ENCODE results near the gene DFFA.

DNA sequence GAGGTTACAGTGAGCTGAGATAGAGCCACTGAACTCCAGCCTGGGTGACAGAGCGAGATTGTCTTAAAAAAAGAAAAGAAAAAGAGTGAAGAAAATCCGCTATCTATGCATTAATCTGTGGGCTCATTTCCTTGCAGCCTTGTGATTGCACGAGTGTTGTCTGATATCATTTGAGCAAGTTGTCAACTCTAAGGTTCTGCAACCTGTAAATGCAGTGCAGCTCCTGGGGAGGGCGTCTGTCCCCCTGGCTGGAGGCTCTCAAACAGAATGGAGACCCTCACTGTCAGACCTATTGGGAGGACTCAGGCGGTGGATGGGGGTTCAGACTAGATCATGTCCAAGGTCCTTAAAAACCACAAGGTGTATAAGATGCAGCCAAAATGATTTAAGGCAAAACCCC lies 16.3 kb downstream of the DFFA start:
- TF ChIP-seq, protein P1, sequence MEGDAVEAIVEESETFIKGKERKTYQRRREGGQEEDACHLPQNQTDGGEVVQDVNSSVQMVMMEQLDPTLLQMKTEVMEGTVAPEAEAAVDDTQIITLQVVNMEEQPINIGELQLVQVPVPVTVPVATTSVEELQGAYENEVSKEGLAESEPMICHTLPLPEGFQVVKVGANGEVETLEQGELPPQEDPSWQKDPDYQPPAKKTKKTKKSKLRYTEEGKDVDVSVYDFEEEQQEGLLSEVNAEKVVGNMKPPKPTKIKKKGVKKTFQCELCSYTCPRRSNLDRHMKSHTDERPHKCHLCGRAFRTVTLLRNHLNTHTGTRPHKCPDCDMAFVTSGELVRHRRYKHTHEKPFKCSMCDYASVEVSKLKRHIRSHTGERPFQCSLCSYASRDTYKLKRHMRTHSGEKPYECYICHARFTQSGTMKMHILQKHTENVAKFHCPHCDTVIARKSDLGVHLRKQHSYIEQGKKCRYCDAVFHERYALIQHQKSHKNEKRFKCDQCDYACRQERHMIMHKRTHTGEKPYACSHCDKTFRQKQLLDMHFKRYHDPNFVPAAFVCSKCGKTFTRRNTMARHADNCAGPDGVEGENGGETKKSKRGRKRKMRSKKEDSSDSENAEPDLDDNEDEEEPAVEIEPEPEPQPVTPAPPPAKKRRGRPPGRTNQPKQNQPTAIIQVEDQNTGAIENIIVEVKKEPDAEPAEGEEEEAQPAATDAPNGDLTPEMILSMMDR (conservative IDR thresholded peaks at IDR 0.05; ENCODE audit: low read length): peak; percentile 38; the same call in 1 of the 2 replicates
- TF ChIP-seq EZH2phosphoT487 (IDR thresholded peaks at IDR 0.05; ENCODE audit: borderline replicate concordance): no peak
